ENCODE measurements around the gene PTPN13. TPM values are rescaled to one million over a fixed set of nuclear protein-coding genes. Genes with fewer than 3 reads are reported as not detected.

PTPN13 gene
- total RNA-seq, 1 donor from 2014 or later = 66.3 TPM

DNA sequence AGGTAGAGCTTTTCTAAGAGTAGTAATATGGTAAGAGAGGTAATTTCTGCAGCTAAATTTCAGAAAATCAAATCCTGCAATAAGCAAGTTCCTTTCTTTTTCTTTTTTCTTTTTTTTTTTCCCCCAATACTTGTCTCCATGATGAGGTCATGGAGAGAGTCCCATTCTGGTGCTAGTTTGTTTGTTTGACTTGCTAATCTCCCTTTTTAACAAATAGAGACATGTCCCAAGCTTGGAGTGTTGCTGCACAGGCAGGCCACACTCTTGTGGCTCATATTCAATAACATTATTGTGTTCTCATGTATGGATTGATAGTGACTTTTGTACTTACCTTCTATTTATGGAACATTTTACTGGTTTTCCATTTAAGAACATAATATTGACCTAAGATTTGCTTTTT lies 25.5 kb downstream of the PTPN13 start:
- Histone ChIP-seq H3K27me3 (no peaks in the 10 kb centered on the region), H3K27ac (no peak overlapping the region), H3K9me3 (no peaks in the 10 kb centered on the region), H3K4me1 (peaks cover 27% of the 10 kb centered on the region), H3K36me3 (no peaks in the 10 kb centered on the region), H3K4me3 (no peak overlapping the region)
- no peak for DNase-seq (ENCODE audit: extremely low spot score in 2 of 2)
- intact Hi-C loops (cut with DNase I) = no loop called here
- no peak for TF ChIP-seq POLR2AphosphoS5 (IDR thresholded peaks at IDR 0.05; ENCODE audit: insufficient read depth in 1 of 2, low read depth in 1 of 2)
- TF ChIP-seq, protein P1, sequence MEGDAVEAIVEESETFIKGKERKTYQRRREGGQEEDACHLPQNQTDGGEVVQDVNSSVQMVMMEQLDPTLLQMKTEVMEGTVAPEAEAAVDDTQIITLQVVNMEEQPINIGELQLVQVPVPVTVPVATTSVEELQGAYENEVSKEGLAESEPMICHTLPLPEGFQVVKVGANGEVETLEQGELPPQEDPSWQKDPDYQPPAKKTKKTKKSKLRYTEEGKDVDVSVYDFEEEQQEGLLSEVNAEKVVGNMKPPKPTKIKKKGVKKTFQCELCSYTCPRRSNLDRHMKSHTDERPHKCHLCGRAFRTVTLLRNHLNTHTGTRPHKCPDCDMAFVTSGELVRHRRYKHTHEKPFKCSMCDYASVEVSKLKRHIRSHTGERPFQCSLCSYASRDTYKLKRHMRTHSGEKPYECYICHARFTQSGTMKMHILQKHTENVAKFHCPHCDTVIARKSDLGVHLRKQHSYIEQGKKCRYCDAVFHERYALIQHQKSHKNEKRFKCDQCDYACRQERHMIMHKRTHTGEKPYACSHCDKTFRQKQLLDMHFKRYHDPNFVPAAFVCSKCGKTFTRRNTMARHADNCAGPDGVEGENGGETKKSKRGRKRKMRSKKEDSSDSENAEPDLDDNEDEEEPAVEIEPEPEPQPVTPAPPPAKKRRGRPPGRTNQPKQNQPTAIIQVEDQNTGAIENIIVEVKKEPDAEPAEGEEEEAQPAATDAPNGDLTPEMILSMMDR (IDR thresholded peaks at IDR 0.05) = no peak
- no peak for TF ChIP-seq POLR2A (IDR thresholded peaks at IDR 0.05)

DNA sequence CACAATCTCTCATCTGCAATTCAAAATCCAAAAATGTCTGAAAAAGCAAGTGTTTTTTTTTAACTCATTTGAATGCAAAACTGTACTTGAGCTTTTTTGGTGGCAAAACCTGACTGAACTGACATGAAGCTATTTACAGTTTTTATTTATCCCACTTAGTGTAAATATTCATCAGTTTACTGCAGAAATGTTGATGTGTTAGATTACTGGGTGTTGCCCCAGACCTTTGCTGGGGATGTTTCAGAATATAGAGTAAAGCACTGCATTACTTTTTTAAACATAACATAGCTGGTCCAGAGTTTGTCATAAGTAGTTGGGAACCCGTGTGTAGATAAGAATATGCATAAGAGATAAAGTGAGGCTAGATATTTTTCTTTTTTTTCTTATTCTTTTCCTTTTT lies 27.3 kb downstream of the PTPN13 start:
- no peaks in the 10 kb centered on the region for H3K27me3 ChIP-seq
- intact Hi-C loops (cut with DNase I) = no loop called here
- H3K4me3 ChIP-seq = no peak overlapping the region

DNA sequence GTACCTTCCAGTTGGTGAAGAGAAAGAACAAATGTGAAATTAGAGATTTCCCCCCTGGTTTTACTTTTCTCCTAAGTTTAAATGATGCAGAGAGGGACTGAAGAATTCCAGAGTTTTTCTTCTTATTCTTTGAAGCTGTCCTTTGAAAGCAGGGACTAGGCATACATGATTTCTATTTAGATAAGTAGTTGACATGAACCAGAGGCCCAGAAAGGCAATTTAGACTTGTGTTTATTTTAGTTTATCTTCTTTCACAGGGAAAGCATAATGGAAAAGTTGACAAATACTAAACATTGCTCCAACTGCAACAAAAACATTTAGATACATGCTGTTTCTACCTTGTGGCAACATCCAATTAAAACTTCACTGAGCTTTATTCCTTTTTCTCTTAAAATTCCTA lies 32.0 kb downstream of the PTPN13 start:
- intact Hi-C loops (cut with DNase I) = no loop called here
- Histone ChIP-seq H3K9me3 (no peaks in the 10 kb centered on the region), H3K27ac (no peak overlapping the region), H3K27me3 (no peaks in the 10 kb centered on the region), H3K4me3 (no peak overlapping the region), H3K4me1 (peaks cover 36% of the 10 kb centered on the region), H3K36me3 (no peaks in the 10 kb centered on the region)
- DNase-seq (ENCODE audit: extremely low spot score in 2 of 2) = no peak
- TF ChIP-seq, protein P1 (IDR thresholded peaks at IDR 0.05) = no peak
- no peak for TF ChIP-seq POLR2A (IDR thresholded peaks at IDR 0.05)
- TF ChIP-seq POLR2AphosphoS5 (IDR thresholded peaks at IDR 0.05; ENCODE audit: insufficient read depth in 1 of 2, low read depth in 1 of 2) = no peak

More for the DNA sequence above, 27.3 kb downstream of the PTPN13 start:
- no peak overlapping the region for H3K27ac ChIP-seq
- TF ChIP-seq POLR2A (IDR thresholded peaks at IDR 0.05) (no peak), POLR2AphosphoS5 (IDR thresholded peaks at IDR 0.05; ENCODE audit: insufficient read depth in 1 of 2, low read depth in 1 of 2) (no peak)
- TF ChIP-seq, protein P1 (IDR thresholded peaks at IDR 0.05) = no peak
- no peaks in the 10 kb centered on the region for H3K9me3 ChIP-seq
- no peaks in the 10 kb centered on the region for H3K36me3 ChIP-seq
- no peak for DNase-seq (ENCODE audit: extremely low spot score in 2 of 2)
- peaks cover 27% of the 10 kb centered on the region for H3K4me1 ChIP-seq

DNA sequence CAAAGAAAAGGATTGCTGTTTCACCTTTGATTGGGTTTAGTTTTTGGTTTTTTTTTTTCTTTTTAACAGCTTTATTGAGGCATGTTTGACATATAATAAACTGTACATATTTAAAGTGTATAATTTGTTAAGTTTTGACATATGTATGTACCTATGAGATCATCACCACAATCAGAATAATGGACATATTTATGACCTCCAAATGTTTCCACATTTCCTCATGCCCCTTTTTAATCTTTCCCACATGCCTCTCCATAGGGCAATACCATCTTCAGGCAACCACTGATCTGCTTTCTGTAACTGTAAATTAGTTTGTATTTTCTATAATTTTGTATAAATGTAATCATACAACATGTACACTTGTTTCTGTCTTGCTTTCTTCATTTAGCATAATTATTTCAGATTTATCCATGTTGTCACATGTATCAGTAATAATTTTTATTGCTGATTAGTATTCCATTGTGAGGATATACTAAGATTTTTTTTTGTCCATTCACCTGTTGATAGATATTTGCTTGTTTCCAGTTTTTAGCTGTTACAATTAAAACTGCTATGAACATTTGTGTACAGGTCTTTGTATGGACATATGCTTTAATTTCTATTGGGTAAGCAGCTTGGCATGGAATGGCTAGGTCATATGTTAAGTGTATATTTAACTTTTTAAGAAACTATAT lies 33.5 kb downstream of the PTPN13 start:
- Histone ChIP-seq H3K27ac (no peak overlapping the region), H3K4me1 (peaks cover 29% of the 10 kb centered on the region), H3K4me3 (no peak overlapping the region), H3K9me3 (no peaks in the 10 kb centered on the region), H3K27me3 (no peaks in the 10 kb centered on the region), H3K36me3 (no peaks in the 10 kb centered on the region)
- TF ChIP-seq, protein P1 (IDR thresholded peaks at IDR 0.05) = no peak
- no peak for TF ChIP-seq POLR2AphosphoS5 (IDR thresholded peaks at IDR 0.05; ENCODE audit: insufficient read depth in 1 of 2, low read depth in 1 of 2)
- intact Hi-C loops (cut with DNase I) = no loop called here
- DNase-seq (ENCODE audit: extremely low spot score in 2 of 2) = no peak

DNA sequence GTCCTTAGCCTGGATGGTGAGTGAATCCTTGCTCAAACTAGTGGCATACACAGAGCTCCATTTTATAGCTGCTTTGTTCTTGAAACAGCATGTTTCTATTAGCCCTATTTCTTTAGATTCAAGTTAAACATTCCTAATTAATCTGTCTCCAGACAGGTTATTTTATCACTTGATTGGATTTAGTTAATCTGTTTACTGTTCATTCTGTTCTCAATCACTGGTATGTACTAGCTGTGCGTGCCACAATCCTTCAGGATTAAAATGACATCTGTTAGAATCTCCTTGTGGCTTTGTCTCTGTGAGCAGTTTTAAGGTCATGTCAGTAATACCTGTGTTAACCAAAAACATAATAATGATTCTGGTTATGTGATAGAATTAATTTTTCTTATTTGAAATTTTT lies 36.5 kb downstream of the PTPN13 start:
- TF ChIP-seq POLR2A (IDR thresholded peaks at IDR 0.05) (no peak), POLR2AphosphoS5 (IDR thresholded peaks at IDR 0.05; ENCODE audit: insufficient read depth in 1 of 2, low read depth in 1 of 2) (no peak)
- TF ChIP-seq, protein P1 (IDR thresholded peaks at IDR 0.05) = no peak
- no peak for DNase-seq (ENCODE audit: extremely low spot score in 2 of 2)
- no peak overlapping the region for H3K27ac ChIP-seq
- peaks cover 0 to 6% of the 10 kb centered on the region in 2 donors for H3K36me3 ChIP-seq
- peaks cover 39% of the 10 kb centered on the region for H3K4me1 ChIP-seq
- no peak overlapping the region for H3K4me3 ChIP-seq
- no peaks in the 10 kb centered on the region for H3K27me3 ChIP-seq
- intact Hi-C loops (cut with DNase I) = no loop called here
- H3K9me3 ChIP-seq = no peaks in the 10 kb centered on the region
